GM23338 (cell line): ENCODE data around the gene NFATC1.

Source experiments
- EZH2 ChIP-seq: fragments of 200-600 bp; sonication (generic); IDR thresholded peaks from one replicate; pipeline ENCODE4 v1.8.0; 2017; ENCODE audit warnings: antibody characterized with exemption, mild to moderate bottlenecking, low read depth; ENCODE audit not compliant: unreplicated experiment
- POLR2AphosphoS5 ChIP-seq: IDR thresholded peaks from 2 replicates; pipeline ENCODE4 v1.6.1; 2016; ENCODE audit warnings: antibody characterized with exemption, low read depth
- TF ChIP-seq, protein P1 (sequence below), 2 experiments: fragments of 200-600 bp in 1 of 2; sonication (generic) in 1 of 2; conservative IDR thresholded peaks; 2 replicates each; pipeline versions ENCODE4 v1.5.1 to v1.6.1; 2016 to 2017; ENCODE audit warnings: antibody characterized with exemption in 2 of 2, low read depth in 2 of 2, mild to moderate bottlenecking in 2 of 2, moderate library complexity in 1 of 2

- TF ChIP-seq EZH2 (no peak), POLR2AphosphoS5 (no peak)
- TF ChIP-seq, protein P1, sequence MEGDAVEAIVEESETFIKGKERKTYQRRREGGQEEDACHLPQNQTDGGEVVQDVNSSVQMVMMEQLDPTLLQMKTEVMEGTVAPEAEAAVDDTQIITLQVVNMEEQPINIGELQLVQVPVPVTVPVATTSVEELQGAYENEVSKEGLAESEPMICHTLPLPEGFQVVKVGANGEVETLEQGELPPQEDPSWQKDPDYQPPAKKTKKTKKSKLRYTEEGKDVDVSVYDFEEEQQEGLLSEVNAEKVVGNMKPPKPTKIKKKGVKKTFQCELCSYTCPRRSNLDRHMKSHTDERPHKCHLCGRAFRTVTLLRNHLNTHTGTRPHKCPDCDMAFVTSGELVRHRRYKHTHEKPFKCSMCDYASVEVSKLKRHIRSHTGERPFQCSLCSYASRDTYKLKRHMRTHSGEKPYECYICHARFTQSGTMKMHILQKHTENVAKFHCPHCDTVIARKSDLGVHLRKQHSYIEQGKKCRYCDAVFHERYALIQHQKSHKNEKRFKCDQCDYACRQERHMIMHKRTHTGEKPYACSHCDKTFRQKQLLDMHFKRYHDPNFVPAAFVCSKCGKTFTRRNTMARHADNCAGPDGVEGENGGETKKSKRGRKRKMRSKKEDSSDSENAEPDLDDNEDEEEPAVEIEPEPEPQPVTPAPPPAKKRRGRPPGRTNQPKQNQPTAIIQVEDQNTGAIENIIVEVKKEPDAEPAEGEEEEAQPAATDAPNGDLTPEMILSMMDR (conservative IDR thresholded peaks at IDR 0.05; ENCODE audit: low read depth in 2 of 2): no peak
Measured at GRCh38 chr18:79497638-79498081, 101.9 kb downstream of the NFATC1 start.
